NB4 (cell line): ENCODE measurements around the gene DIP2C.

Experiments
- POLR2A ChIP-seq: IDR thresholded peaks from 2 replicates; pipeline ENCODE4 v1.6.1; 2011; ENCODE audit warnings: mild to moderate bottlenecking; ENCODE audit not compliant: insufficient read length; ENCODE audit errors: extremely low read depth
- TF ChIP-seq, protein P1 (sequence below): IDR thresholded peaks from one replicate; pipeline ENCODE4 v1.5.1; 2012; ENCODE audit warnings: low read depth, low read length
- TF ChIP-seq, protein P2 (sequence below): IDR thresholded peaks from 2 replicates; pipeline ENCODE4 v1.6.1; 2011; ENCODE audit warnings: low read depth, low read length

DNA sequence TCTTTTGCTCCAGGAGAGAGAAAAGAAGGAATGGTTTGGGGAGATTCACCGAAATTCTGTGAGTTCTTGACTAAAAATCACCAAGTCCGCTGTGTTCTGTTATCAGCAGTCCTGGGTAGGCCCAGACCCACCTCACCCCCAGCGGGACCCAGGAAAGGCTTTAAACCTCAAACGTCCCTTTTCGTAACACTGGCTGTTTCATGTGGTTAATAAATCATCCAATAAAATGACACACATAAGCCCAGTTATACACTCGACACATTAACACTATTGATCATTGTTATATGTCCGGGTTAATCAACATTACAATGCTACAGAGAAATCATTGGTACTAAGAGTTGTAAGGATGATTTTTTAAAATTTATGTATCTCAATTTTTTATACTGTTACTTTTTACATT is 25.2 kb downstream of the DIP2C start:
- TF ChIP-seq, protein P1, sequence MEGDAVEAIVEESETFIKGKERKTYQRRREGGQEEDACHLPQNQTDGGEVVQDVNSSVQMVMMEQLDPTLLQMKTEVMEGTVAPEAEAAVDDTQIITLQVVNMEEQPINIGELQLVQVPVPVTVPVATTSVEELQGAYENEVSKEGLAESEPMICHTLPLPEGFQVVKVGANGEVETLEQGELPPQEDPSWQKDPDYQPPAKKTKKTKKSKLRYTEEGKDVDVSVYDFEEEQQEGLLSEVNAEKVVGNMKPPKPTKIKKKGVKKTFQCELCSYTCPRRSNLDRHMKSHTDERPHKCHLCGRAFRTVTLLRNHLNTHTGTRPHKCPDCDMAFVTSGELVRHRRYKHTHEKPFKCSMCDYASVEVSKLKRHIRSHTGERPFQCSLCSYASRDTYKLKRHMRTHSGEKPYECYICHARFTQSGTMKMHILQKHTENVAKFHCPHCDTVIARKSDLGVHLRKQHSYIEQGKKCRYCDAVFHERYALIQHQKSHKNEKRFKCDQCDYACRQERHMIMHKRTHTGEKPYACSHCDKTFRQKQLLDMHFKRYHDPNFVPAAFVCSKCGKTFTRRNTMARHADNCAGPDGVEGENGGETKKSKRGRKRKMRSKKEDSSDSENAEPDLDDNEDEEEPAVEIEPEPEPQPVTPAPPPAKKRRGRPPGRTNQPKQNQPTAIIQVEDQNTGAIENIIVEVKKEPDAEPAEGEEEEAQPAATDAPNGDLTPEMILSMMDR, result no peak
- TF ChIP-seq POLR2A, result no peak
- TF ChIP-seq, protein P2, sequence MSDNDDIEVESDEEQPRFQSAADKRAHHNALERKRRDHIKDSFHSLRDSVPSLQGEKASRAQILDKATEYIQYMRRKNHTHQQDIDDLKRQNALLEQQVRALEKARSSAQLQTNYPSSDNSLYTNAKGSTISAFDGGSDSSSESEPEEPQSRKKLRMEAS, result no peak
